ENCODE data around the gene TSHZ2.
A peak's percentile ranks its signal among the peaks of the same experiment; 100 is the strongest.

The TSHZ2 gene

DNA sequence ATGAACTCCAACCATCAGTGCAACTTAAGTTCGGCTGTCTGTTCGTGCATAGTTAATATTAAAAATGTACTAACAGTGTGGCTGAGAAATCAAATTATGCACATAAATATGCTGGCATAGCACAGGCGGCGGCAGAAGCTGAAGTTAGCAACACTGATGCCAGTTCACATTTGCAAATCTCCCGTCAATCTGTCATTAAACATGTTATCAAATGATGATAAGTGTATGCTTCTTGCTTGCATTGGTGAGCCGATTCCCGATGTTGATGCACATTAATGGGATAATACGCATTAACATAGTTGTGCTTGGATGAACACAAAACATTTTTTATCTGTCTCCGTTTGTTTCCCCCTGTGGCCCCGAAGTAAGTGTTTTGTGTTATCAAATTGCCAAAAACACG is 312.1 kb downstream of the TSHZ2 start:
- no peak overlapping the region for H3K9ac ChIP-seq
- no peak overlapping the region for H3K4me3 ChIP-seq (IDR thresholded peaks at IDR 0.05; ENCODE audit: insufficient read depth, low read depth, low read length)
- no peak overlapping the region for H3K4me2 ChIP-seq
- no peak overlapping the region for H2AFZ ChIP-seq (ENCODE audit: low read depth)
- TF ChIP-seq, protein P1, sequence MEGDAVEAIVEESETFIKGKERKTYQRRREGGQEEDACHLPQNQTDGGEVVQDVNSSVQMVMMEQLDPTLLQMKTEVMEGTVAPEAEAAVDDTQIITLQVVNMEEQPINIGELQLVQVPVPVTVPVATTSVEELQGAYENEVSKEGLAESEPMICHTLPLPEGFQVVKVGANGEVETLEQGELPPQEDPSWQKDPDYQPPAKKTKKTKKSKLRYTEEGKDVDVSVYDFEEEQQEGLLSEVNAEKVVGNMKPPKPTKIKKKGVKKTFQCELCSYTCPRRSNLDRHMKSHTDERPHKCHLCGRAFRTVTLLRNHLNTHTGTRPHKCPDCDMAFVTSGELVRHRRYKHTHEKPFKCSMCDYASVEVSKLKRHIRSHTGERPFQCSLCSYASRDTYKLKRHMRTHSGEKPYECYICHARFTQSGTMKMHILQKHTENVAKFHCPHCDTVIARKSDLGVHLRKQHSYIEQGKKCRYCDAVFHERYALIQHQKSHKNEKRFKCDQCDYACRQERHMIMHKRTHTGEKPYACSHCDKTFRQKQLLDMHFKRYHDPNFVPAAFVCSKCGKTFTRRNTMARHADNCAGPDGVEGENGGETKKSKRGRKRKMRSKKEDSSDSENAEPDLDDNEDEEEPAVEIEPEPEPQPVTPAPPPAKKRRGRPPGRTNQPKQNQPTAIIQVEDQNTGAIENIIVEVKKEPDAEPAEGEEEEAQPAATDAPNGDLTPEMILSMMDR (conservative IDR thresholded peaks at IDR 0.05; ENCODE audit: low read depth, low read length), result no peak
- H3K27me3 ChIP-seq (ENCODE audit: insufficient read depth, low read depth), result no peaks in the 10 kb centered on the region
- H3K36me3 ChIP-seq (ENCODE audit: insufficient read depth), result no peaks in the 10 kb centered on the region
- H3K79me2 ChIP-seq (ENCODE audit: insufficient read depth, low read depth), result no peaks in the 10 kb centered on the region
- H3K27ac ChIP-seq, result no peak overlapping the region
- H3K4me1 ChIP-seq (ENCODE audit: low read depth, poor library complexity, severe bottlenecking), result no peaks in the 10 kb centered on the region
- no peaks in the 10 kb centered on the region for H4K20me1 ChIP-seq (ENCODE audit: insufficient read depth)

DNA sequence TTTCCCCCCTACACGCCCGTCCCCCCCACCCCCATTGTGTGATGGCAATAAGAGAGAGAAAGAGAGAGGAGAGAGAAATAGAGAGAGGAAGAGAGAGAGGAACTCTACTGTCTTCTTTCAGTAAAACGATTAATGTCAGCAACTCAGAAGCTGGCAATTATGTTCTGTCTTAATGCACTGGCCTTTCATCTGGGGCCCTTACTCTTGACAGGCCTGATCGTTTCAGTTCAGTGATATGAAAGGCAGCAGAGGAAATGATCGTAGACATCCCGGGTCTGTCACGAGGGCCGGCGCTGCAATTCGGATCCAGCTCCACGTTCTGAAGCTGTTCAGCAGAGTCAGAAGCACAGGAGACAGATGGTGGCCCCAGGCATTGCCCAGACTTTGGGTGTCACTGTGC is 312.5 kb downstream of the TSHZ2 start:
- H3K4me1 ChIP-seq (ENCODE audit: low read depth, poor library complexity, severe bottlenecking), result no peaks in the 10 kb centered on the region
- no peak overlapping the region for H3K27ac ChIP-seq
- no peak overlapping the region for H2AFZ ChIP-seq (ENCODE audit: low read depth)
- no peaks in the 10 kb centered on the region for H3K27me3 ChIP-seq (ENCODE audit: insufficient read depth, low read depth)
- no peaks in the 10 kb centered on the region for H4K20me1 ChIP-seq (ENCODE audit: insufficient read depth)
- H3K4me3 ChIP-seq (IDR thresholded peaks at IDR 0.05; ENCODE audit: insufficient read depth, low read depth, low read length), result no peak overlapping the region
- H3K36me3 ChIP-seq (ENCODE audit: insufficient read depth), result no peaks in the 10 kb centered on the region
- TF ChIP-seq, protein P1 (conservative IDR thresholded peaks at IDR 0.05; ENCODE audit: low read depth, low read length), result no peak
- H3K79me2 ChIP-seq (ENCODE audit: insufficient read depth, low read depth), result no peaks in the 10 kb centered on the region
- H3K9ac ChIP-seq, result no peak overlapping the region
- H3K4me2 ChIP-seq, result no peak overlapping the region

DNA sequence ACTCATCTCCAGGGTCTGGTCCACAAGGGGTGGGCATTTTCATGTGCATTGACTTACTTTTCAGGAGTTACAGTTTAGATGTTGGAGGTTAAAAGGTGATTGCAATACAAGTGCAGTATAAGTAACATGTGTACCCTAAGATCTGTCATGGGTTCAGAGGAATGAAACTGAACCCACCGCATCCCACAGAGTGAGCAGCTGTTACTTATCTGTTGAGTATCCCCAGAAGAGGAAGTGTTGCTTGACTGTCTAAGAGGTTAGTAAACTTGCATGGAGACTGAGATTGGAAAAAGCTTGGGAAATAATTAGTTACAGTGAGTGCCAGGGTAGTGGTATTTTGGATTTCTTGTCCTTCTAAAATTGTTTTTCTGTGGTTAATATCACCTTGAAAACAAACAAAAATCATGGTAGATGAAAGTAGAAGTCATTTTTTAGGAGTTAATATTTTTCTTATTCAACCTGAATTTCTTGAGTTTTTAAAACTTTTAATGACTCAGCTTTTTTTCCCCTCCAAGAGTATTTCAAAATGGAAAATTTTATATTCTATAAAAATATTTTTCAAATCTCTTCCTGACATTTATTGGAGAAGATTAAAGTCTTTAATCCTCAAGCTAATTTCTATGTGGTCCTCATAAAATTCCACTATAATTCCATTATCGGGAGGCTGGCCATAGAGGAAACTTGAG is 315.3 kb downstream of the TSHZ2 start:
- TF ChIP-seq, protein P1 (conservative IDR thresholded peaks at IDR 0.05; ENCODE audit: low read depth, low read length), result no peak
- Histone ChIP-seq H2AFZ (ENCODE audit: low read depth) (no peak overlapping the region), H3K4me2 (no peak overlapping the region), H3K4me1 (ENCODE audit: low read depth, poor library complexity, severe bottlenecking) (no peaks in the 10 kb centered on the region), H3K4me3 (IDR thresholded peaks at IDR 0.05; ENCODE audit: insufficient read depth, low read depth, low read length) (no peak overlapping the region), H3K27ac (no peak overlapping the region), H4K20me1 (ENCODE audit: insufficient read depth) (no peaks in the 10 kb centered on the region), H3K79me2 (ENCODE audit: insufficient read depth, low read depth) (no peaks in the 10 kb centered on the region), H3K36me3 (ENCODE audit: insufficient read depth) (no peaks in the 10 kb centered on the region), H3K9ac (no peak overlapping the region), H3K27me3 (ENCODE audit: insufficient read depth, low read depth) (no peaks in the 10 kb centered on the region)

DNA sequence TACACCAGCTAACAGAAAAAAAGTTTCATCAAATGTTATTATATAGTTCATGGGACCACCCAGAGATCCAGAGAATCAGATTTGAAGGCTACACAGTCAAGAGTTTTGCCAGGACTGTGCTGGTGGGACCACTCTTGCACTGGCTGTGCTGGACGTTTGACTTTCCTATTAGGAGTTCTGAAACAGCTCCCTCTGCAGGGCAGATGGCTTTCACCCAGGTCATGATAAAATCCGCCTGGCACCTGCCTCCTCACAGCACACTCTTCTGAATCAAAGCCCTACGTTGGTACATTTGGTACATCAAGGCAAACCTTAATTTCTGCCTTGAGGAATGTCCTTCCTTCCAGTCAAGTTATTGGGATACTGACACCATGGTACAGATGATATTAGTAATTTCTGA is 319.4 kb downstream of the TSHZ2 start:
- Histone ChIP-seq H2AFZ (ENCODE audit: low read depth) (no peak overlapping the region), H4K20me1 (ENCODE audit: insufficient read depth) (no peaks in the 10 kb centered on the region), H3K9ac (no peak overlapping the region), H3K4me2 (no peak overlapping the region), H3K4me3 (IDR thresholded peaks at IDR 0.05; ENCODE audit: insufficient read depth, low read depth, low read length) (no peak overlapping the region), H3K4me1 (ENCODE audit: low read depth, poor library complexity, severe bottlenecking) (no peaks in the 10 kb centered on the region), H3K36me3 (ENCODE audit: insufficient read depth) (no peaks in the 10 kb centered on the region), H3K27me3 (ENCODE audit: insufficient read depth, low read depth) (no peaks in the 10 kb centered on the region), H3K27ac (no peak overlapping the region), H3K79me2 (ENCODE audit: insufficient read depth, low read depth) (no peaks in the 10 kb centered on the region)
- TF ChIP-seq, protein P1 (conservative IDR thresholded peaks at IDR 0.05; ENCODE audit: low read depth, low read length), result peak; percentile 49
